Tibial artery (tissue), 4 donors: Measurements from ENCODE around the gene CSMD2.

Experiments
- DNase-seq, 2 donors: peaks; one replicate each; pipeline ENCODE4 v3.0.0-alpha.2; 2019
- H3K27ac ChIP-seq, 2 donors: fragments of 200-600 bp; sonication (generic) in 1 of 2; 1 replicate in 1 of 2; 2 replicates in 1 of 2; pipeline ENCODE4 v1.5.1; 2018 to 2019; ENCODE audit warnings: mild to moderate bottlenecking in 1 of 2
- H3K27me3 ChIP-seq, 2 donors: fragments of 200-600 bp; sonication (generic) in 1 of 2; one replicate each; pipeline versions ENCODE4 v1.5.1 to v1.6.0; 2016 to 2019
- H3K36me3 ChIP-seq, 3 donors: fragments of 200-600 bp; sonication (generic) in 2 of 3; one replicate each; pipeline ENCODE4 v1.5.1; 2016 to 2019; ENCODE audit warnings: mild to moderate bottlenecking in 2 of 3
- H3K4me1 ChIP-seq, 4 donors: fragments of 200-600 bp; sonication (generic) in 2 of 4; 1 replicate in 3 of 4; 2 replicates in 1 of 4; pipeline ENCODE4 v1.5.1; 2016 to 2019
- H3K4me3 ChIP-seq, 2 donors: fragments of 200-600 bp; sonication (generic) in 1 of 2; 1 replicate in 1 of 2; 2 replicates in 1 of 2; pipeline ENCODE4 v1.5.1; 2018 to 2019; ENCODE audit warnings: mild to moderate bottlenecking in 2 of 2
- H3K9me3 ChIP-seq, 3 donors: fragments of 200-600 bp; sonication (generic) in 1 of 3; one replicate each; pipeline ENCODE4 v1.5.1; 2016 to 2019
- CTCF ChIP-seq, 2 experiments: fragments of 200-600 bp in 1 of 2; fragments of 450-650 bp in 1 of 2; IDR thresholded peaks; one replicate each; pipeline ENCODE4 v1.5.1; 2017 to 2019; ENCODE audit warnings: antibody characterized with exemption in 2 of 2, mild to moderate bottlenecking in 1 of 2, moderate library complexity in 1 of 2
- intact Hi-C: fragments of 100-400 bp; cut with DNase I; formaldehyde crosslinking; loops from one replicate; pipeline ENCODE4 v1.15.0; 2023; ENCODE audit warnings: low total_unique reads

The CSMD2 gene

GRCh38 chr1:34009340-34009985 lies 155.6 kb downstream of the CSMD2 start:
- no peaks in the 10 kb centered on the region for H3K27me3 ChIP-seq
- intact Hi-C loops, result no loop called here
- H3K27ac ChIP-seq, result no peak overlapping the region
- H3K36me3 ChIP-seq, result no peaks in the 10 kb centered on the region
- H3K4me1 ChIP-seq, result no peaks in the 10 kb centered on the region
- no peak for DNase-seq
- no peak overlapping the region for H3K4me3 ChIP-seq
- no peak for TF ChIP-seq CTCF (IDR thresholded peaks at IDR 0.05)
- H3K9me3 ChIP-seq, result no peaks in the 10 kb centered on the region

- no peaks in the 10 kb centered on the region for H3K9me3 ChIP-seq
- H3K27me3 ChIP-seq, result no peaks in the 10 kb centered on the region
- H3K4me1 ChIP-seq, result no peaks in the 10 kb centered on the region
- H3K4me3 ChIP-seq, result no peak overlapping the region
- H3K27ac ChIP-seq, result no peak overlapping the region
- no peak for DNase-seq
- no peaks in the 10 kb centered on the region for H3K36me3 ChIP-seq
- intact Hi-C loops, result no loop called here
- TF ChIP-seq CTCF (IDR thresholded peaks at IDR 0.05), result no peak
Observed at GRCh38 chr1:34007760-34008159, 157.3 kb downstream of the CSMD2 start.

GRCh38 chr1:34005309-34005708 lies 159.7 kb downstream of the CSMD2 start:
- Histone ChIP-seq H3K4me1 (no peaks in the 10 kb centered on the region), H3K9me3 (no peaks in the 10 kb centered on the region), H3K27me3 (no peaks in the 10 kb centered on the region), H3K36me3 (no peaks in the 10 kb centered on the region), H3K27ac (no peak overlapping the region), H3K4me3 (no peak overlapping the region)
- DNase-seq, result no peak
- TF ChIP-seq CTCF (IDR thresholded peaks at IDR 0.05), result no peak
- intact Hi-C loops, result no loop called here

GRCh38 chr1:34002810-34003209 lies 162.2 kb downstream of the CSMD2 start:
- H3K4me3 ChIP-seq, result no peak overlapping the region
- H3K27me3 ChIP-seq, result no peaks in the 10 kb centered on the region
- no peak for TF ChIP-seq CTCF (IDR thresholded peaks at IDR 0.05)
- no peaks in the 10 kb centered on the region for H3K9me3 ChIP-seq
- intact Hi-C loops, result no loop called here
- DNase-seq, result no peak
- H3K4me1 ChIP-seq, result no peaks in the 10 kb centered on the region
- H3K36me3 ChIP-seq, result no peaks in the 10 kb centered on the region
- H3K27ac ChIP-seq, result no peak overlapping the region

GRCh38 chr1:33997127-33998036 lies 167.6 kb downstream of the CSMD2 start:
- no peak for TF ChIP-seq CTCF (IDR thresholded peaks at IDR 0.05)
- intact Hi-C loops, result no loop called here
- H3K27me3 ChIP-seq, result no peaks in the 10 kb centered on the region
- no peaks in the 10 kb centered on the region for H3K4me1 ChIP-seq
- no peaks in the 10 kb centered on the region for H3K36me3 ChIP-seq
- no peak overlapping the region for H3K4me3 ChIP-seq
- H3K27ac ChIP-seq, result no peak overlapping the region
- no peak for DNase-seq
- no peaks in the 10 kb centered on the region for H3K9me3 ChIP-seq
